SU-DHL-6 (cell line): Measurements from ENCODE around the gene RTL9.

Experiments used
- H2AFZ ChIP-seq: fragments of 200-600 bp; sonication (generic); 2 replicates; pipeline ENCODE4 v1.6.1; 2014; ENCODE audit warnings: low read depth, mild to moderate bottlenecking, moderate library complexity, mixed read lengths, antibody characterized with exemption, low read length; ENCODE audit not compliant: severe bottlenecking
- H3F3A ChIP-seq: fragments of 200-600 bp; shearing (Covaris generic); 2 replicates; pipeline ENCODE4 v1.6.0; 2016; ENCODE audit warnings: antibody characterized with exemption, mild to moderate bottlenecking; ENCODE audit not compliant: insufficient read depth
- H3K27ac ChIP-seq: fragments of 200-600 bp; sonication (generic); 2 replicates; pipeline ENCODE4 v1.5.1; 2016; ENCODE audit warnings: low read depth, mild to moderate bottlenecking, low read length, moderate library complexity, mixed read lengths
- H3K27me3 ChIP-seq: fragments of 200-600 bp; sonication (generic), shearing (Covaris generic); 2 replicates; pipeline ENCODE4 v1.6.0; 2014; ENCODE audit warnings: mild to moderate bottlenecking, low read length
- H3K36me3 ChIP-seq: fragments of 200-600 bp; sonication (generic); 2 replicates; pipeline ENCODE4 v1.6.1; 2014; ENCODE audit warnings: mild to moderate bottlenecking, low read length, mixed read lengths
- H3K4me2 ChIP-seq: fragments of 300-600, 200-600 bp; shearing (Covaris generic), sonication (generic); 2 replicates; pipeline ENCODE4 v1.6.0; 2014; ENCODE audit warnings: low read length, low read depth, mild to moderate bottlenecking; ENCODE audit not compliant: poor library complexity, severe bottlenecking
- H3K4me3 ChIP-seq: fragments of 200-600 bp; sonication (generic); 2 replicates; pipeline ENCODE4 v1.5.1; 2014; ENCODE audit warnings: antibody characterized with exemption, low read length, mild to moderate bottlenecking, mixed read lengths; ENCODE audit not compliant: insufficient read depth, poor library complexity, severe bottlenecking
- H3K79me2 ChIP-seq: fragments of 200-600 bp; sonication (generic); 2 replicates; pipeline ENCODE4 v1.6.1; 2014; ENCODE audit warnings: mild to moderate bottlenecking, low read length, moderate library complexity; ENCODE audit not compliant: insufficient read depth
- H3K9ac ChIP-seq: fragments of 200-600 bp; sonication (generic); 2 replicates; pipeline ENCODE4 v1.7.0; 2014; ENCODE audit warnings: mild to moderate bottlenecking, low read length
- H3K9me2 ChIP-seq: fragments of 200-600 bp; sonication (generic); replicated peaks from 2 replicates; pipeline ENCODE4 v1.6.1; 2014; ENCODE audit warnings: low read length; ENCODE audit not compliant: insufficient read depth
- H3K9me3 ChIP-seq: fragments of 200-600 bp; sonication (generic); 2 replicates; pipeline ENCODE4 v1.6.1; 2014; ENCODE audit warnings: low read length, mixed read lengths; ENCODE audit not compliant: insufficient read depth
- H4K20me1 ChIP-seq: fragments of 200-600 bp; sonication (generic); 2 replicates; pipeline ENCODE4 v1.6.1; 2014; ENCODE audit warnings: low read depth, mild to moderate bottlenecking, antibody characterized with exemption, low read length, moderate library complexity, mixed read lengths
- CTCF ChIP-seq: fragments of 200-600 bp; sonication (generic); IDR thresholded peaks from one replicate; pipeline ENCODE4 v1.5.1; 2017; ENCODE audit warnings: antibody characterized with exemption, mild to moderate bottlenecking, low read length, moderate library complexity; ENCODE audit not compliant: insufficient read depth, poor library complexity, severe bottlenecking
- EZH2phosphoT487 ChIP-seq: fragments of 200-600 bp; sonication (generic), shearing (Covaris generic); conservative IDR thresholded peaks from 2 replicates; pipeline ENCODE4 v1.6.1; 2018; ENCODE audit warnings: mild to moderate bottlenecking, antibody characterized with exemption, low read length, moderate library complexity, mixed read lengths

Gene RTL9

GRCh38 chrX:110317061-110317819, 41.4 kb upstream of the RTL9 start:
- Histone ChIP-seq H3K4me3 (peak overlapping the region; percentile 75), H3K4me2 (peak overlapping the region; percentile 65), H3K27me3 (no peaks in the 10 kb centered on the region), H3K9me3 (no peaks in the 10 kb centered on the region), H3K79me2 (peaks cover 15% of the 10 kb centered on the region), H2AFZ (peak overlapping the region; percentile 77), H3K9ac (peak overlapping the region; percentile 93), H3K36me3 (no peaks in the 10 kb centered on the region), H3K27ac (peak overlapping the region; percentile 65), H4K20me1 (peaks cover 7% of the 10 kb centered on the region; the same call in 1 of the 2 replicates), H3F3A (no peaks in the 10 kb centered on the region), H3K9me2 (no peaks in the 10 kb centered on the region)
- no peak for TF ChIP-seq EZH2phosphoT487
- TF ChIP-seq CTCF = no peak

- Histone ChIP-seq H3K36me3 (no peaks in the 10 kb centered on the region), H3K27ac (peak within 1 kb of the TSS; percentile 65), H3K4me3 (peak within 1 kb of the TSS; percentile 75), H3F3A (no peaks in the 10 kb centered on the region), H3K4me2 (peak within 1 kb of the TSS; percentile 83), H3K9ac (peak within 1 kb of the TSS; percentile 93), H2AFZ (peak within 1 kb of the TSS; percentile 89), H3K9me3 (no peaks in the 10 kb centered on the region), H4K20me1 (peaks cover 7% of the 10 kb centered on the region; the same call in 1 of the 2 replicates), H3K27me3 (no peaks in the 10 kb centered on the region), H3K9me2 (no peaks in the 10 kb centered on the region), H3K79me2 (peaks cover 11% of the 10 kb centered on the region)
- TF ChIP-seq EZH2phosphoT487 (no peak), CTCF (no peak)
These were observed 40.6 kb upstream of the RTL9 start, which contains the start of gene AMMECR1 for GRCh38 chrX:110317820-110318663. AMMECR1 (minus strand) TSS chrX:110318085; CDS start chrX:110318071, 14 bp downstream.

GRCh38 chrX:110318664-110318968, 40.0 kb upstream of the RTL9 start:
- H3F3A ChIP-seq = no peaks in the 10 kb centered on the region
- no peak for TF ChIP-seq EZH2phosphoT487
- no peak for TF ChIP-seq CTCF
- peak overlapping the region; percentile 93 for H3K9ac ChIP-seq
- H3K27me3 ChIP-seq = no peaks in the 10 kb centered on the region
- H3K9me3 ChIP-seq = no peaks in the 10 kb centered on the region
- no peaks in the 10 kb centered on the region for H3K36me3 ChIP-seq
- peak overlapping the region; percentile 61 for H3K4me3 ChIP-seq
- H3K9me2 ChIP-seq = no peaks in the 10 kb centered on the region
- peak overlapping the region; percentile 50; the same call in 1 of the 2 replicates for H3K27ac ChIP-seq
- H2AFZ ChIP-seq = peak overlapping the region; percentile 89
- peaks cover 7% of the 10 kb centered on the region; the same call in 1 of the 2 replicates for H4K20me1 ChIP-seq
- peak overlapping the region; percentile 83 for H3K4me2 ChIP-seq
- peaks cover 11% of the 10 kb centered on the region for H3K79me2 ChIP-seq
